SK-N-SH treated with all-trans-retinoic acid at 6 μM for 48 hours (cell line): ENCODE measurements around the gene FLRT1.

Experiments used
- ATAC-seq: fragments of 200-7000 bp; cut with Tn5 transposase; 3 replicates; pipeline ENCODE4 v1.9.1; 2020; ENCODE audit warnings: mild to moderate bottlenecking, moderate library complexity
- BACH2 ChIP-seq: fragments of 250-450 bp; sonication (Bioruptor Pico); IDR thresholded peaks from 2 replicates; pipeline ENCODE4 v1.9.0; 2021; ENCODE audit warnings: mild to moderate bottlenecking, borderline replicate concordance
- CREB5 ChIP-seq: fragments of 250-450 bp; sonication (Bioruptor Pico); IDR thresholded peaks from 2 replicates; pipeline ENCODE4 v1.5.1; 2020; ENCODE audit warnings: low read depth, mild to moderate bottlenecking, moderate library complexity
- CSDC2 ChIP-seq: fragments of 250-450 bp; sonication (Bioruptor Pico); IDR thresholded peaks from 2 replicates; pipeline ENCODE4 v1.5.0; 2020; ENCODE audit warnings: mild to moderate bottlenecking, moderate library complexity
- CSRNP3 ChIP-seq: fragments of 250-450 bp; sonication (Bioruptor Pico); IDR thresholded peaks from 2 replicates; pipeline ENCODE4 v1.5.1; 2021; ENCODE audit warnings: mild to moderate bottlenecking, moderate library complexity
- ESRRG ChIP-seq: fragments of 250-450 bp; sonication (Bioruptor Pico); IDR thresholded peaks from 2 replicates; pipeline ENCODE4 v1.6.1; 2021; ENCODE audit warnings: mild to moderate bottlenecking
- GLIS3 ChIP-seq: fragments of 250-450 bp; sonication (Bioruptor Pico); IDR thresholded peaks from 2 replicates; pipeline ENCODE4 v1.5.0; 2020; ENCODE audit warnings: mild to moderate bottlenecking, moderate library complexity
- ISL1 ChIP-seq: fragments of 250-450 bp; sonication (Bioruptor Pico); IDR thresholded peaks from 2 replicates; pipeline ENCODE4 v2.1.2; 2022; ENCODE audit warnings: mild to moderate bottlenecking, moderate library complexity
- OSR1 ChIP-seq: fragments of 250-450 bp; sonication (Bioruptor Pico); IDR thresholded peaks from 2 replicates; pipeline ENCODE4 v1.8.0; 2022; ENCODE audit warnings: moderate library complexity, mild to moderate bottlenecking, inconsistent platforms
- PATZ1 ChIP-seq: fragments of 250-450 bp; sonication (Bioruptor Pico); IDR thresholded peaks from 2 replicates; pipeline ENCODE4 v1.8.0; 2020; ENCODE audit warnings: mild to moderate bottlenecking, moderate library complexity, borderline replicate concordance
- POU6F1 ChIP-seq: fragments of 250-450 bp; sonication (Bioruptor Pico); IDR thresholded peaks from 2 replicates; pipeline ENCODE4 v1.8.0; 2021; ENCODE audit warnings: low read depth, mild to moderate bottlenecking, moderate library complexity, borderline replicate concordance
- PPARA ChIP-seq: fragments of 250-450 bp; sonication (Bioruptor Pico); IDR thresholded peaks from 2 replicates; pipeline ENCODE4 v1.5.0; 2020; ENCODE audit warnings: mild to moderate bottlenecking, borderline replicate concordance
- RARB ChIP-seq: fragments of 250-450 bp; sonication (Bioruptor Pico); IDR thresholded peaks from 2 replicates; pipeline ENCODE4 v1.8.0; 2021; ENCODE audit warnings: mild to moderate bottlenecking, moderate library complexity
- SNAI2 ChIP-seq: fragments of 250-450 bp; sonication (Bioruptor Pico); IDR thresholded peaks from 2 replicates; pipeline ENCODE4 v1.5.0; 2020; ENCODE audit warnings: mild to moderate bottlenecking, moderate library complexity
- TOX ChIP-seq: fragments of 250-450 bp; sonication (Bioruptor Pico); IDR thresholded peaks from 2 replicates; pipeline ENCODE4 v1.8.0; 2021; ENCODE audit warnings: mild to moderate bottlenecking, moderate library complexity, borderline replicate concordance
- TSHZ2 ChIP-seq: fragments of 250-450 bp; sonication (Bioruptor Pico); IDR thresholded peaks from 2 replicates; pipeline ENCODE4 v1.5.0; 2020; ENCODE audit warnings: mild to moderate bottlenecking, moderate library complexity
- ZC3H10 ChIP-seq: fragments of 250-450 bp; sonication (Bioruptor Pico); IDR thresholded peaks from 2 replicates; pipeline ENCODE4 v1.5.1; 2021; ENCODE audit warnings: mild to moderate bottlenecking, moderate library complexity
- ZFP3 ChIP-seq: fragments of 250-450 bp; sonication (Bioruptor Pico); IDR thresholded peaks from 2 replicates; pipeline ENCODE4 v1.5.0; 2020; ENCODE audit warnings: mild to moderate bottlenecking, moderate library complexity
- ZFP30 ChIP-seq: fragments of 450-650 bp; formaldehyde crosslinking; IDR thresholded peaks from 2 replicates; pipeline ENCODE4 v1.5.0; 2022; ENCODE audit warnings: mild to moderate bottlenecking, moderate library complexity
- ZNF565 ChIP-seq: fragments of 450-650 bp; formaldehyde crosslinking; conservative IDR thresholded peaks from 2 replicates; pipeline ENCODE4 v1.5.0; 2020; ENCODE audit warnings: low read depth, mild to moderate bottlenecking, moderate library complexity
- ZNF70 ChIP-seq: fragments of 450-650 bp; formaldehyde crosslinking; IDR thresholded peaks from 2 replicates; pipeline ENCODE4 v1.5.0; 2020; ENCODE audit warnings: mild to moderate bottlenecking, moderate library complexity
- ZNF8 ChIP-seq: fragments of 450-650 bp; formaldehyde crosslinking; IDR thresholded peaks from 2 replicates; pipeline ENCODE4 v1.5.0; 2020; ENCODE audit warnings: mild to moderate bottlenecking, moderate library complexity

The FLRT1 gene

GRCh38 chr11:64018310-64018709 is 17.4 kb upstream of the FLRT1 start:
- ATAC-seq = no peak
- TF ChIP-seq CSRNP3 (CRISPR knock-in tag) (no peak), SNAI2 (no peak), ESRRG (CRISPR knock-in tag) (no peak), ZNF565 (CRISPR knock-in tag) (no peak), ZC3H10 (no peak), TOX (no peak)

GRCh38 chr11:64019106-64020037 is 16.4 kb upstream of the FLRT1 start:
- ATAC-seq = no peak
- TF ChIP-seq CSDC2 (CRISPR knock-in tag) (no peak), RARB (CRISPR knock-in tag) (no peak), ZFP30 (CRISPR knock-in tag) (no peak), ZFP3 (CRISPR knock-in tag) (no peak), TOX (no peak), CREB5 (CRISPR knock-in tag) (no peak), GLIS3 (CRISPR knock-in tag) (no peak), PPARA (no peak), OSR1 (CRISPR knock-in tag) (no peak), ZNF70 (CRISPR knock-in tag) (no peak), POU6F1 (CRISPR knock-in tag) (no peak), ISL1 (CRISPR knock-in tag) (no peak), CSRNP3 (CRISPR knock-in tag) (no peak), PATZ1 (no peak), SNAI2 (no peak), BACH2 (CRISPR knock-in tag) (no peak), TSHZ2 (no peak), ZNF8 (no peak)
